Iris pigment epithelial cell (primary cell): ENCODE measurements around the gene FAM13C.

ENCODE experiments used
- DNase-seq: peaks from one replicate; pipeline ENCODE4 v3.0.0-alpha.2; 2011; ENCODE audit warnings: low read depth

FAM13C gene

DNA sequence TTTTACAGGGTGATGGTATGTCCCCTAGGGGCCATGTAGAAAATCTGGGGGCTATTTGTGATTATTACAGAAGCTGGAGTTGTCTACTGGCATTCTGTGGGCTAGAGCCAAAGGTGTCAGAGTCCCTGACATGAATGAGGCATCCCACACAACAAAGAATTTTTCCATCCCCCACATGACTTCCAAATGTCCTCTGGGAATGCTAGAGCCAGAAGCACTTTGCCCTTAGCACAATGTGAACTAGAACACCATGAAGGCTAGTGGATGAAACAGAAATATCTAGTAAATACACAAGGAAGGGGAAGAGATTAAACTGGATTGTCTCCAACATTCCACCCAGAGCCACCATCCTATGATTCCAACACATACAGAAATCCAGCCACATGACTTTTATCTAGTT lies 46.9 kb downstream of the FAM13C start:
- no peak for DNase-seq

- DNase-seq: no peak
These were observed 48.1 kb downstream of the FAM13C start for GRCh38 chr10:59314268-59314667.

GRCh38 chr10:59312247-59312646 lies 50.1 kb downstream of the FAM13C start:
- DNase-seq: no peak

DNA sequence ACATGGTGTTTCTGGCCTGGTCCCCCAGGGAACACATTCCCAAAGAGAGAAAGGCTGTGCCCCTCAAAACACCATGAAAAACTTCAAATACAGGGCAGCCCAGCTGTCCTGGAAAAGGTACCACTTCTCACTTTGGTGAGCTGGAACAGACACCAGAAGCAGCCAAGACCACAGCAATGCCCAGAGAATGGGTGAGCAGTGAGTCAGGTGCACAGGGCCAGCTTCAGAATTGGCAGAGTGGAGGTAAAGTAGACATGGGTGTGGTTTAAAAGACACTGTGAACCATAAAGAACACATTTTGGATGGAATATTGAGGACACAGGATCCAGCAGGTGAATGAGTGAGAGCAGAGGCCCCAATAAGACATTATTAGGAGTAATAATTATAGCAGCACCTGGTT lies 51.3 kb downstream of the FAM13C start:
- DNase-seq: no peak

DNA sequence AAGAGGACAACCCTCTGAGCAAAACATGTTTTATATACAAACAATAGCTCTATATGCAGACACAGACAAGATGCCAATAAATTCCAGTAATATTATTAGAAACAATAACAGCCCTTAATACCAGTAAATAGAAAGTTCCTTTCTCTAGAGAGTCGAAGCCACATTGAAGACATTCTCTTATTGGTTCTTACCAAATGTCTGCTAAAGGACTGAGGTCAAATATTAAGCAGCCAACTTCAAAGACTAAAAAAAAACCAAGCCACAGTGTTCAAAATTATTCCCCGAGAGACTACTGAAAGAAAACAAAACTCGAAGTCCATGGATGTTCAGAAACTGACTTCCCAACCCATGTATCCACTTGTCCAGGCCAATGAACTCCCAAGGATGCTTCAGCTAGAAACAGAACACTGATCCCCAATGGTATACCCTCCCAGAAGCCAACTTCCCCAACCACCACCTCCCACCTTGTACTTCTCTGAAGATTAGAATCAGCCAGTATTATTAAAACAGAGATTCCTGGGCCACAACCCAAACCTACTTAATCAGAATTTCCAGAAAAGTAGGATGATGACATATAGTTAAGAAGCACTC lies 51.9 kb downstream of the FAM13C start:
- no peak for DNase-seq

DNA sequence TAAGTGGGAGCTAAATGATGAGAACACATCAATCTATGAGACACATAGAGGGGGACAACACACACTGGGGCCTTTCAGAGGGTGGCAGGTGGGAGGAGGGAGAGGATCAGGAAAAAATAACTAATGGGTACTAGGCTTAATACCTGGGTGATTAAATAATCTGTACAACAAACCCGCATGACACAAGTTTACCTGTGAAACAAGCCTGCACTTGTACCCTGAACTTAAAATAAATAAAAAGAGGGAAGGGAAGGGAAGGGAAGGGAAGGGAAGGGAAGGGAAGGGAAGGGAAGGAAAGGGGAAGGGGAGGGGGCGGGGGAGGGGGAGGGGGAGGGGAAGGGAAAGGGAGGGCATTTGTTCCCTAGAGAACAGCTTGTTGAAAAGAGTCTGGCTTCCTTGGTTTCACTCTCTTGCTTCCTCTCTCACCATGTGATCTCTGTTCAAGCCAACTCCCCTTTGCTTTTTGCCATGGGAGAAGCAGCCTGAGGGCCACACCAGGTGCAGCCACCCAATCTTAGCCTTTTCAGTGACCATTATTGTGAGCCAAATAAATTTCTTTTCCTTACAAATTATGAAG lies 57.7 kb downstream of the FAM13C start:
- DNase-seq: no peak

GRCh38 chr10:59303018-59303417 lies 59.3 kb downstream of the FAM13C start:
- DNase-seq: no peak

DNA sequence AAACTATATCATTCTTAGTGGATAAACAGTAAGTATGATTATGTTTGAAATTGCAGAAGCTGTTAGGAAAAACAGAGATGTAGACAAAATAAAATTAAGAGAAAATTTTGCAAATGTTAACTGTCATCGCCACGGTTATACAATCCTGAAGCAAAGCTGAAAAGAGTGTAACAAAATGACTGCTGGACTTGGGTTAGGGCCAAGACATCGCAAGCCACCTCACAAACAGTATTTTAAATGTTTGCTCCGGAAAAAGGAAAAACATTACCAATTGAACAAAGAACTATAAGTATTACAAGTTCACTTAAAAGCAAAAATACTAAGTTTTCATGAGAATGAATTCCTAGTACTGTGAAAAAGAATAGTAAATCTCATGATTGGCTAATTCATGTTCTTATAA lies 60.0 kb downstream of the FAM13C start:
- DNase-seq: no peak

DNA sequence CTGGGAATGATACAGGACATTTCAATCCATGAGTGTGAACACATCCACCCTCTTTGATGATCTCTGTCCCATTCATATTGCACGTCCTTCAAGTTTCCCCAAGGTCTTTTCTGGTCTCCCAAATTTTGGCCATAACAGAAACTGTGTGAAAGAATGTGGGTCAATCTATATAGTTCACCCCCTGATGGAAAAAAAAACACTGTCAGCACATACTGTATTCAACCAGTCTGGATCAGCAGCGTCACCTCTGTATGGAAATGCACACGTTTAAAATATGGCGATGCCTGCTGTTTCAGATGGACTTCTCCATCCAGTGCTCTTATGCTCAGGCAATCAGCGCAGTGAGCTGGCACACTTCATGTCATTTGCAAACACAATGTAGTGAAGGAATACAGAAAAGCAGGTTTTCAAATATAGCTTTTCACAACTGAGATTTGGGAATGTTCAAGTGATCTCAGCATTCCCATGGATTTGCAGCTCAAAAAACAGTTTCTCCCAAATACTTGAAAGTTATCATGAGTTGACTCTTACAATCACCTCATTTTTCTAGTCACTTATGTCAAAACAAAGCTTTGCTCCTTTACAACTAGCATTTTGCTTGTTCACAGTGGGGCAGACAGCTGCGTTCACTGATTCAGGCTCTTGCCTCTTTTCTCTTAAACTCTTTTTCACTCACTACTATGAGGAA lies 61.1 kb downstream of the FAM13C start:
- no peak for DNase-seq

DNA sequence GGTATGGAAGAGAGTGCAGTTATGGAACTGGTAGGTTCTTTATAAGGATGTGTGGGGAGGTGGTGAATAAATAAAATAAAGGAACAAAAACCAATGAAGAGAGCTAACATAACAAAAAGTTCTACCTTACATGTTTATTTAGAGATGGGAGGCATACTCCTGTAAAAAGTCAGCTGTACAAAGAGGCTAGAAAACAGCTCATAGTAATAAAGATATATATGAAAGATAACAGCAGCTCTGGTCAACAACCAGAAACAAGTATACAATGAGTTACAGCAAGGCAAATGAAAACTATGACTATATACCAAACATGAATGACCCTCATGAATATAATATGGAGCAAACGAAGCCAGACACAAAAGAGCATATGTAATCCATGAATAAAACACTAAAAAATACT lies 62.0 kb downstream of the FAM13C start:
- no peak for DNase-seq

DNA sequence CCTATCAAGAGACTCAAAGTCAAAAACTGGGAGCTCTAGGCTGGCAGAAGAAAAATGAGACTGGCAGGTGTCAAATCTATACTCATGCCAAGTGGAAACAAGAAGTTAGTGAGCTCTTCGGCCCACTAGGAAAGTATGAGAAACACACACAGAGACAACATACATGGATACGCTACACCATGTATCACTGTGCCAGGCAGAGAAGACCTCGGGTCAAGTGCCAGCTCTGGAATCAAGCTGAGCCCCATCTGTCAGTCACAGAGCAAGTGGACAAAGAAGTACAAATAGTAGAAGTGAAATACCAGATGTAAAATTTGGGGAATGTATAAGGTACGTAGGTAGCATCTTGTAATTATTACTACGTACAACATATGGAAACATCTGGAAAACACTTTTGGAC lies 62.4 kb downstream of the FAM13C start:
- DNase-seq: no peak

GRCh38 chr10:59290448-59290847 lies 71.9 kb downstream of the FAM13C start:
- no peak for DNase-seq

- DNase-seq: no peak
These were observed 72.5 kb downstream of the FAM13C start for GRCh38 chr10:59289853-59290252.

- no peak for DNase-seq
These were observed 74.6 kb downstream of the FAM13C start for GRCh38 chr10:59287587-59288255.

GRCh38 chr10:59285848-59286247 lies 76.5 kb downstream of the FAM13C start:
- no peak for DNase-seq

DNA sequence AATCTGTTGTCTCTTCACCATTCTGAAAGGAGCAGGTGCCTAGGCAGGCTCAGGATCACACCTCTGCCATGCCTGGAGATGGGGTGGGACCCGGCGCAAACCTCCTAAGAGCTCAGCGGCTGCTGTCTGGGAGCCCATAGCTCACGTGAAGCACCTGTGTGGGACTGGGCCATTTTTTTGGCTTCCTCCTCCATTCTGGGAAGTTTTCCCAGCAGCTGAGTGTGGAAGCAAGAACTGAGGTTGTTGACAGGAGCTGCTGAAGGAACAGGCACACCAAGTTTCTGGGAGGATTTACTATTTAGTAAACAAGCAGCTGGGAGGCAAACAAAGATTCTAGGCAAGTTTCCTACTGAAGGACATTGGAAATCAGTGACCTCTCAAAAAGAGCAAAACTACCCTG lies 77.3 kb downstream of the FAM13C start:
- no peak for DNase-seq

DNA sequence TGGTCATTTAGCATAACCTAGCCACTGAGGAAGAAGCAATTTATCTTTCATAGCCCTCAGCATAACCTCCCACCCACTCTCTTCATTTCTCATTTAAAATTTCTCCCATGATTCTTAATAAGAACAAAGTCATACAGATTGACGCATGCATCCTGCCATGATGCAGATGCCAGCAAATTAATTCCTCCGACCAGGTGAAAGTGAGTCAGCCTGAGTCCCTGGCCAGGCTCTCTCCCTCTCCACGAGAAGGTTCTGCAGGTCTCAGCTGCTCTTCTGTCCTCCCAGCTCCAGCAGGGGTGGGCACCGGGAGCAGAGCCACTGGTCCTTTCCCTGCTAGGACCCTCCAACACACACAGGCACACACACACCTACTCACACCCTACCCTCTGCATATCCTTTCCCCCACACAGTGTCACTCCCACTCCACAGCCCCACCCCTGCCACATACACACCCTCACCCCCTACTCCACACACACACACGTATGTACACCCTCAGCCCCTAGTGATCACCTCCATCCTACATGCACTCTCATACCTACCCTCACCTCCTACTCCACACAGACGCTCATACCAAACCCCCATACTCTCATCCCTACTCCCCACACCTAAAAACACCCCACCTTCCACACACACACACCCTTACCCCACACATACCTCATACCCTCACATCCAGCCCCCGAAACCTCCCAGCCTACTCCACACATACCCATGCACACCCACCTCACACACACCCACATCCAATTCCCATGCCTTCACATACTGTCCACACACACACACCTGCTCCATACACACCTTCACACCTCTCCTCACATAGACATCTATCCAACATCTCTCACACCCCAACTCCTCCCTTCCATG lies 78.0 kb downstream of the FAM13C start:
- DNase-seq: no peak

GRCh38 chr10:59283456-59284091 lies 78.8 kb downstream of the FAM13C start:
- DNase-seq: peak; percentile 3

DNA sequence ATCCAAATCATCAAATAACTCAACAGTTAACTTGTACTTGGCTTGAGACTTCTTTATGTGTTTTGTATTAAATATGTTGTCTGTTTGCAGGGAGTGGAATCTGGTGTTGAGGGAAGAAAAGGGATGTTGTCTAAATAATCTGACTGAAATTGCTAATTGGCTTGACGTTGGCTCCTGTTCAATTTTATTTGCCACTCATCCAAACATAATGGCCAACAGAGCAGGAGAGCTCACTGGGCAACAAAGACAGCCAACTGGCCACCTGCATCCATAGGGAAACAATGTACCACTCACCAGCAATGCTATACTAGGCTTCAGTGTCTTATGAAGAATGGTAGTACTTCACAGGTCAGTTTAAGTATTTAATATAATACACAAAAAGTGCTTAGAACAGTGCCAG lies 80.5 kb downstream of the FAM13C start:
- no peak for DNase-seq

DNA sequence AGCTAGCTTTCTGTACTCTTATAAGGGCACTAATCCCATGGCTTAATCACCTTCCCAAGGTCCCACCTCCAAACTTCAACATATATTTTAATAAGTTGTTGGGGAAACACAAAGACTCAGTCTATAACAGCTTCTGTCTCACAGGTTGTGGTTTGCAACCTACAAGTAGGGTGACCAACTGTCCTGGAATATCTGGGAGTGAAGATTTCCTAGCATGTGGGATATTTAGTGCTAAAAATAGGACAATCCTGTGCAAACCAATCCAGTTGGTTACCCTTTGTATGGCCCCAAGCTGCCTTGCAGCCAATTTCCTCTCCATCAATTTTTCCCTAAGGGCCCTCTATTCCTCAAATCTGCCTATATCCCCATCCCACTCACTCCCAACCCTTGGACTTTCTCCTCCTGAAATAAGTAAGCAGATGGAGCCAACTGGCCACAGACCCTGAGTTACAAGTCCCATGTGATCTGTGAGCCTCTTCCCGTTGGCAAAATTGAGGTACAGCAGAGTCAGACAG lies 82.3 kb downstream of the FAM13C start:
- DNase-seq: no peak

GRCh38 chr10:59279476-59279875 lies 82.9 kb downstream of the FAM13C start:
- DNase-seq: no peak

GRCh38 chr10:59276919-59277318 lies 85.4 kb downstream of the FAM13C start:
- DNase-seq: no peak
